GOT3 (cell line): Measurements from ENCODE around the gene ARL16.
"Not testable (repeated sequence)": the region's sequence is repeated elsewhere in the genome, so short reads cannot be mapped to it uniquely, and the experiment has no call there.

Experiments used
- DNase-seq: peaks from one replicate; lab custom pipeline; 2025; ENCODE audit warnings: mixed read lengths; lab: John Stamatoyannopoulos, UW

ARL16 gene

DNA sequence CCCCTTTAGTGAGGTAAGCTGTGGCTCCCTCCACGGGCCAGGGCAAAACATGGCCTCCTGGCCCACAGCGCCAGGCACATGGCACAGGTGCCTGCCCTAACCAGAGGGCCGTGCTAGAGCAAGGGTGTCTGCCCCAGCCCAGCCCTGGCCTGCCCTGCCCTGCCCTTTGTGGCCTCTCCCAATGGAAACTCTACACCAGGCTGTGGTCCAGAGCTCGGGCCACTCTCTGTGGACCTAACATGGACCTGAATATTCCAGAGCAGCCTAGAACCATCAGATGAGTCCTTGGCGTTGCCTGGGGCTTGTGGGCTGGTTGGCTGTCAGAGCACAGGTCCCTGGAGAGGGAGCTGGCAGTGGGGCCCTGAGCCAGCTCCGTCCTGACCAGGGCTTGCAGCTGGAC is 11.6 kb upstream of the ARL16 start:
- no peak for DNase-seq

DNA sequence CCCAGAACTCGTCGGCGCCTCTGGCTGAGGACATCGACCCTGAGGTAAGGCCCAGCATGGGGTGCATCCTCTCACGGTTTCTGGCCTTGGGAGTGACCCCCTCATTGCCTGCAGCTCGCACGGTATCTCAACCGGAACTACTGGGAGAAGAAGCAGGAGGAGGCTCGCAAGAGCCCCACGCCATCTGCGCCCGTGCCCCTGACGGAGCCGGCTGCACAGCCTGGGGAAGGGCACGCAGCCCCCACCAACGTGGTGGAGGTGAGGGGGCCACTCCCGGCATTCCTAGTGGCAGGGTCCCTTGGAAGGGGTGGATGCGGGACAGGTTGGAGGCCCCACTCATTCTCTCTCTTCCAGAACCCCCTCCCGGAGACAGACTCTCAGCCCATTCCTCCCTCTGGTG is 11.2 kb upstream of the ARL16 start:
- DNase-seq, result no peak

DNA sequence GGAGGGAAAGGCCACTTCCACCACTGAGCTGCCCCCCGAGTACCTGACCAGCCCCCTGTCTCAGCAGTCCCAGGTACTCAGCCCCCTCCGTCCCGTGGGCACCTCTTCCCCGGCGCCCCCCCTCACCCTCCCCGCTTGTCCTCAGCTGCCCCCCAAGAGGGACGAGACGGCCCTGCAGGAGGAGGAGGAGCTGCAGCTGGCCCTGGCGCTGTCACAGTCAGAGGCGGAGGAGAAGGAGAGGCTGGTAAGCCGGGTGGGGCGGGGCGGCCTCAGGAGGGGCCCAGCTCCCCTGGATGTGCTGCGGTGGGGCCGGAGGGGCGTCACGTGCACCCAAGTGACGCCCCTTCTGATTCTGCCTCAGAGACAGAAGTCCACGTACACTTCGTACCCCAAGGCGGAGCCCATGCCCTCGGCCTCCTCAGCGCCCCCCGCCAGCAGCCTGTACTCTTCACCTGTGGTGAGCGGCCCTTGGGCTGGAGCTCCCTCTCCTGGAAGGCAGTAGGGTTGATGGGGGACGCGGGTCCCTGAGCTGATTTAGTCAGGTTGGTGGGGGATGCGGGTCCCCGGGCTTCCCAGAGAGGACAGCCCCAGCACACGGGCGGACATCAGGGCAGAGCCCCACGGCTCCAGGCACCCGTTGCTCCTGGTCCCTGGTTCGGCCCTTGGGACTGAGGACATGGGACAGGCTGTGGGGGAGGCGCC is 10.1 kb upstream of the ARL16 start:
- DNase-seq, result no peak

DNA sequence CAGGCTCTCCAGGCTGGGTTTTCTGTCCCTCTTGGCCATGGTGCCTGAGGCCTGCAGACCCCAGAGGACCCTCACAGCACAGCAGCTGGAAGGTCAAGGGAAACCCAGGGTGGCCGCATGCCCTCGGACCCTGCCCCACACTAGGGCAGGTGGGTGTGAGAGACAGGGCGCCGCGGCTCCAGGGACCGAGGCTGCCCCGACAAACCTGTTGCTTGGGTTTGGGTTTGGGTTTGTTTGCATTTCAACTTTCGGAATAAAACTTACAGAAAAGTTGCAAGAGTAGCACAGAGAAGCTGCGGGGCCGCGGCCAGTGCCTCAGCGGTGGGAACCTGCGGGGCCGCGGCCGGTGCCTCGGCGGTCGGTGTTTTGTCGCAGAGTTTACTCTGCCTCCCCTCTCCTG is 8.0 kb upstream of the ARL16 start:
- DNase-seq, result no peak

DNA sequence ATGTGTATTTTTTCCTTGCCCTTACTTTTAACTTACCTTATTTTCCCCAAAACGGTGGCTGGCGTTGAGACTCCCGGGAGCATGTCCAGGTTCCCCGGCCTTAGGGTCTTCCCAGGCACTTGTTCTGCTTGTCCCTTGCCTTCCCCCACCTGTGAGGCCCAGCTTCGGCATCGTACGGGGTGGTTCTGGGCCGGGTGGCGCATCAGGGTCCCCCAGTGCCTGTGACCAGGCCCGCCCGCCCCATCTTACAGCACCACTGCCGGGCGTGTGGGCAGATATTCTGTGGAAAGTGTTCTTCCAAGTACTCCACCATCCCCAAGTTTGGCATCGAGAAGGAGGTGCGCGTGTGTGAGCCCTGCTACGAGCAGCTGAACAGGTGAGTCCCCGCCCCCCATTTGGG is 7.6 kb upstream of the ARL16 start:
- no peak for DNase-seq

DNA sequence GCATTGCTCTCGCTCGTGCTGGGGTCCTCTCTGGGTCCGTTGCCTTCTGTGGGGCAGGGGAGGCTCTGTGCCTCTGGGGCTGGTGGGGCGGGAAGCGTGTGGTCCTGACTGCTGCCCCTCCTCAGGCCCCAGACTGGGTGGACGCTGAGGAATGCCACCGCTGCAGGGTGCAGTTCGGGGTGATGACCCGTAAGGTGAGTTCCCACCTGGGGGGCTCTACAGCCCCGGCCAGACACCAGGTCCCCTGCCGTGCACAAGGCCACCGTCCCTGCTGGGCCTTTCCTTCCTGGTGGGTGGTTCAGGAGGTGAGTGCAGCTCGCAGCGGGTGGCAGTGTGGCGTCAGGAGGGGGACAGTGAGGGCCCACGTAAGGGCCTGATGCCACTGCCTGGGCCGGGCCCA is 7.0 kb upstream of the ARL16 start:
- DNase-seq, result no peak

DNA sequence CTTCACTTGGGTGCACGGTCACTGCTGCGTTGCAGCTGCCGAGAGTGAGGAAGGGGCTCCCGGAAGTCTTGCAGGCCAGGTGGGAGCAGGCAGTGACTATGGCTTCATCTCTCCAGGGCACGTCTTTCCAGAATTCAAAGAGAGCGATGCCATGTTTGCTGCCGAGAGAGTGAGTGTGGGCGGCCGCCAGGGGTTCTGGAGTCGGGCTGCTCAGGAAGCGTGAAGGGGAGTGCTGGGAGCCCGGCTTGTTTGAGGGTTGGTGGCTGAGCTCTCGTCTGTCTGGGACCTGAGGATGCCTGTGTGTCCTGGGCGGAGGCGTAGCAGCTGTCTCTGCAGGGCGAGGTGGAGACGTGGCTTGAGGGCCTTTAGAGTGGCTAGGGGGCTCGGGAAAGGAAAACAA is 6.5 kb upstream of the ARL16 start:
- no peak for DNase-seq

DNA sequence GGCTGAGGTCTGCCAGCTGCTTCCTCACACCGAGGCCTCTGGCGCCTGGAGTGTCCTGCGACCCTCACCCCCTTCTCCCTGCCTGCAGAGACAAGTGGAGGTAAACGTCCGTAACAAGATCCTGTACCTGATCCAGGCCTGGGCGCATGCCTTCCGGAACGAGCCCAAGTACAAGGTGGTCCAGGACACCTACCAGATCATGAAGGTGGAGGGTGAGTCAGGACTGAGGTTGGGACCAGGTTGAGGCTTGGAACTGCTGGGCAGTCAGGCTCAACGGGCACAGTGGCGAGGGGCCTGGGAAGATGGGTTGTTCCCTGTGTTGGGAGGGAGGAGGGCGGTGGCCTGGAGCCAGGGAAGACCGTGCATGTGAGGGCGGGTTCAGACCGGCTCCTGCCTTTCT is 5.0 kb upstream of the ARL16 start:
- no peak for DNase-seq

DNA sequence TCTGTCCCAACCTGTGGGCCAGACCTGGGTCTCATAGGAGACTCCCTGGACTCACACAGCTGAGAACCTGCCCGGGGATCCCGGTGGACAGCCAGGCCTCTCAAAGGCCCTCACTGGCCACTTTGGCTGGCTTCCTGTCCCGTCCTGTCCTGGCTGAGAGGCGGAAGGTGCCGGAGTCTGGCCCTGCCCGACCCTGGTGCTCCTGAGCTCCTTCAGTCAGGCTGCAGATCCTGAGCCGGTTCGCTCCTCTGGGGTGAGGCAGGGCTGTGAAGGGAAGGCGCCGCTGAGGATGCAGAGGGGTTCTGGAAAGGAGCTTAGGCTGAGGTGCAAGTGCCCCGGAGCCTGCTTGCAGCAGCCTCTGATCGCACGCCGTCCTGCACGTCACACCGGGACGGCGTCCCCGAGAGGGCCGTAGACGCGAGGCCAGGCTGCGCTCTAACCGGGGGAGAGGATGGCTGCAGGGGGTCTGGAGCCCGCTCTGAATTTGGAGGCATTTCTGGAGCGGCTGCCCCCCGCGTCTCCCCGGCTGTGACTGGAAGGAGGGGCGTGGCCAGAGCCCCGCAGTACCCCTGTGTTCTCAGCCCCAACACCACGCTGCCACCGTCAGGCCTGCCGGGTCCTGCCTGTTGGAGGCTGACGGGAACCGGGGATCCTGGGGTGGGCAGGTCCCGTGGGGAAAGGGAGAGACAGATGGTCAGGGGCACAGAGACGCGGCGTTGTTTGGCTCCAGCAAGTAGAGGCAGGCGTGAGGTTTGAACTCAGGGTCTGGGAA is 4.4 kb upstream of the ARL16 start:
- DNase-seq, result no peak

DNA sequence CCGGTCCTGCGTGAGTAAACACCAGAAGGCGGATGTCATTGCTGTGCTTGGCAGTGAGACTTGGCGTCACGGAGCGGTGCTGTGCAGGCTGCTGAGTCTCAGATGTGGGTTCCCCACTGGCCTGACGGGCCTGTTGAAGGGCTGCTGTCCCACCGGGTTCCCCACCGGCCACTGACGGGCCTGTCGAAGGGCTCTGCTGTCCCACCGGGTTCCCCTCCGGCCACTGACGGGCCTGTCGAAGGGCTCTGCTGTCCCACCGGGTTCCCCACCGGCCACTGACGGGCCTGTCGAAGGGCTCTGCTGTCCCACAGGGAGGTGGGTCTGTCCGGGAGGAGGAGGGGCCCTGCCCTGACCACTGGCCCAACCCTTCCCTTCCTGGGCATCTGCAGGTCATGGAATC is 3.0 kb upstream of the ARL16 start:
- DNase-seq, result no peak

DNA sequence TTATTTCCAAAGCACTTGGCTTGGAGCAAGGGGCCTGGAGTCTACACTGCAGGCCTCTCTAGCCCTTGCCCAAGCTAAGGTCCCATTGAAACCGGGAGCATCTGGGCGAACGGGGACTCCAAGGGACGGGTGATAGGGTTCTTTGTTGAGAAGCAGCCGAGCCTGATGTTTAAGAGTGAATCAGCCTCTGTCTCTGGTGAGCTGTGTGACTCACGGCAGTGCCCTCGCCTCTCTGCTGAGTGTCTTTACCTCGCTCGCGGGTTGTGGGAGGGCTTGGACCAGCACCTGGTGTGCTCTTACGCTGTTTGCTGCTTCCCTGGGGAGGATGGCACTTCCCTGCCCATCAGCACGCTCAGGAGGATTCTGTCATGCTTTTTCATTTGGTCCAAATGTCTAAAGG is 1.5 kb upstream of the ARL16 start:
- DNase-seq, result no peak

DNA sequence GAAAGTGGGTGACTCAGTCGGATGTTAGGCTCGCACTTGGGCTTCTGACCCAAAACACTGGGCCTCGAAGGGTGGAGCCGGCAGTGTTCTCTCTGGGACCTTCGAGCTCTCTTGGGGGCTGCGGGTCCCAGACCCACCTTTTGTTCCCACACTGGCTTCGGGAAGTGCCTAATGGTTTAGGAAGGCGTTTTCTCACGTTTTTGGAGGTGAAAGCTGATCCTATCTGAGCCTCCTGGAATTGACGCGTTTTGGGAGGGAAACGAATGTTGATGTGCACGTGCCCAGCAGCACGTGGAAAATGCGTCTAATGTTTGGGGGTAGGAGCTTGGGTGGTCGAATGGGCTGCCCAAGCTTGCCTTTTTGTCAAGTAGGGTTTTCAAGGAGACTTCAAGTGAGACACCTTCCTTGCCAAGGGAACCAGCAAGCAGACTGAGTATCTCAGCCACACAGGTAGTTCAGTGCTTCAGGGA is 880 bp upstream of the ARL16 start:
- DNase-seq, result no peak

DNA sequence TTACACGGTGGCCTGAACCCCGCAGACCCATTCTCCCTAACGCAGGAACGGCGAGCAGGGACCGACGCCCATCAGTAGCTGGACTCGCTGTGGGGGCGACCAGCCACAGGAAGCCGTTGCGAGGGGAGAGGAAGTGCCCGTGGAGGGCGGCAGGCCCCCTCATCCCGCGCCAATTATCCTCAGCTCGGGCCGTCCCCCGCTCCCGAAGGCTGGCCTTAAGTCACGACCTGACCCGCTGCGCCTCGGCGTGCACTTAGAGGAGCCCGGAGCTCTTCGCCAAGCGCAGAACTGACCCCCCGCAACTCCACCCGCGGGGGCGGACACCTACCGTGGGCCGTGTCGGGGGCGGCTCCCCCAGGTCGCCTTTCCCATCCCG is 401 bp downstream of the ARL16 start:
- no peak for DNase-seq

DNA sequence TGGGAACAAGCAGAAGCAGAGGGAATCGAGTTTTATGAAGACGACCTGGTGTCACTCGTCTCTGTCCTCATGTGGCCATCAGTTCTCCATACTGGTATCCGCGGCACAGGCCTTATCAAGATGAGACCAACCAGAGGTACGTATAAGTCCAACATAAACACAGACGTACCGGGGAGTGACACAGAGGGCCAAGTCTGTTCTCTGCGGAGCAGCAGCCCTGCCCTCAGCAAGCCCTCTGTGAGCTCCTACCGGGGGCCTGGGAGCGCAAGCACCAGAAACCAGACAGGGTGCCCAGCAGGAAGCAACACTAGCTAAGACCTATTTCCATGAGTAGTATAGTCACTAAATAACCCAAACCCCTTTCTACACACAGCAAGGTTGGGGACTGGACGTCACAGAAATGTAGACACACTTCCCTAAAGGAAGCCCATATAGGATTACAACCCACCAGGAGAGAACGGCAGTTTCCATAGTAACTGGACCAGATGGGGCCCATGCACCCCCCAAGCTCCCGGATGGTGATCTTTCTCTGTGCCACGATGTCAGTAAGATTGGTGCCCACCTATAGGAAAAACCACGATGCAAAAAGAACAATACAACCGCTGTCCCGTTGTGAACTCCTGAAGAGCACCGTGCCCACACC is 911 bp downstream of the ARL16 start:
- DNase-seq, result no peak

DNA sequence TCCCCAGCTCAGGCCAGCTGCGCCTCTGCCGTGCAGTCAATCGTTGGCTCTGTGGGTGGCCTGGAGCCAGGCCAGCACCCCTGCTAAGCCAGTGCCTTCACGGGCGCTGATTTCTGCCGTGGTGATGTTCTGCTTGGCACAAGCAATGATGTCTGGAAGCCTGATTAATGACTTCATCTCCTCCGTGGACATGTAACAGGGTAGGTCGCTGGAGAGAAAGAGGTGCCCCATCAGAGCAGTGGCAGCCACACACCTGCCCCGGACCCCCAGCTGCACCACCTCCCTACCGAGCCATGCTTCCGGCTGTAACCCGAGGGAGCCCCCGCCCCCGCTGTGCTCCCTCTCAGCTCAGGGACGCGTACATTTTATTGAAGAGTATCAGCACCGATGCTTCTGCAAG is 1.9 kb downstream of the ARL16 start:
- no peak for DNase-seq

DNA sequence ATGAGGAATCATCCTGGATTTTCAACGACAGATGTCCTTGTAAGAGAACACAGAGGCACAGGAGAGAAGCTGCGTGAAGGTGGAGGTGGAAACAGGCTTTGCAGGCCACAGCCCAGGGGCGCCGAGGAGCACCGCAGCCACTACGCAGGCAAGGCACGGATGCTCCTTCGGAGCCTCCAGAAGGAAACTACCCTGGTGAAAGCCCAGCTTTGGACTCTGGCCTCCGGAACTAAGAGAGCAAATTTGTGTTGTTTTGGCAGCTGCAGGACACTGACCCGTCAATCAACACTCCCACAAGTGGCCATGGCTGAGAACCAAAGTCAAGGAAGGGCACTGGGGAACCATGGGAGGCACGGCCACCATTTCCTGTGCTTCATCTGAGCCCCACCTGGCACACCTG is 3.4 kb downstream of the ARL16 start:
- DNase-seq, result no peak

DNA sequence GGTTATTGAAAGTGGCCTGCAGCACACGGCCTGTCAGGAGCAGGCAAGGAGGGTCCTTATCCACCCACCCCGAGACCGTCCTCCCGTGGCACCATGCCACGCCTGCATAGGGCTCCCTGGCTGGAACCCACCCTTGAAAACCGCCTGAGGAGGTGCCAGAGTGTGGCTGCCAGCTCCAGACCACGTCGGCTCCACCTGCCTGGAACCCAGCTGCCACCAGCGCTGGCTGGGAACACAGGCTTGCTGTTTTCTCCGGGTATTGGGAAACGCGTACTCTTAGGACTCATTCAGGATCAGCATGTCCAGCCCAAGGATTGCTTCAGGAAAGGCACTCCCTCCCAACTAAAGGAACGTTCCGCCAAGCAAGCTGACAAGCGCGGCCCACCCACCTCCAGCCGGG is 6.7 kb downstream of the ARL16 start:
- no peak for DNase-seq

DNA sequence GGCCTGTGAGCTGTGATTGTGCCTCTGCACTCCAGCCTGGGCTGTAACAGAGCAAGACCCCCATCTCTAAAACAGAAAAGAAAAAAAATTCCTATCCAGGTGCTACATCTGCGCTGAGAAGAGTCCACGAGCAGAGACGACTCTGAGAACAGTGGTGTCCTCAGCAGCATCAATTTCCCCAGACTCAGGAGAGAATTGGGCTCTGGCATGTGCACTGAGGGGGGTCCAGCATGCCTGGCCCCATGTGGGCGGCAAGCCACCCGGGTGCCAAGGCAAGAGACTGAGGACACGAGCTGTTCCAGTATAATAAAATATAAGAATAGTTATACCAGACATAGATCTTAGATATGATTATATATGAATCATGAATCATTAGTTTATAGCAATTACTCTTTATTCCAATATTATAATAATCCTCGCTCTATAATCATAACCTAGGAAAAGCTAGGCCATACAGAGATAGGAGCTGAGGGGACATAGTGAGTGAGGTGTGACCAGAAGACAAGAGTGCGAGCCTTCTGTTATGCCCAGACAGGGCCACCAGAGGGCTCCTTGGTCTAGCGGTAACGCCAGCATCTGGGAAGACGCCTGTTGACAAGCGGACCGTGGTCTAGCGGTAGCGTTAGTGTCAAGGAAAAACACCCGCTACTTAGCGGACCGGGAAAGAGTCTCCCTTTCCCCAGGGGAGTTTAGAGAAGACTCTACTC is 7.9 kb downstream of the ARL16 start:
- DNase-seq, result not testable (repeated sequence)

DNA sequence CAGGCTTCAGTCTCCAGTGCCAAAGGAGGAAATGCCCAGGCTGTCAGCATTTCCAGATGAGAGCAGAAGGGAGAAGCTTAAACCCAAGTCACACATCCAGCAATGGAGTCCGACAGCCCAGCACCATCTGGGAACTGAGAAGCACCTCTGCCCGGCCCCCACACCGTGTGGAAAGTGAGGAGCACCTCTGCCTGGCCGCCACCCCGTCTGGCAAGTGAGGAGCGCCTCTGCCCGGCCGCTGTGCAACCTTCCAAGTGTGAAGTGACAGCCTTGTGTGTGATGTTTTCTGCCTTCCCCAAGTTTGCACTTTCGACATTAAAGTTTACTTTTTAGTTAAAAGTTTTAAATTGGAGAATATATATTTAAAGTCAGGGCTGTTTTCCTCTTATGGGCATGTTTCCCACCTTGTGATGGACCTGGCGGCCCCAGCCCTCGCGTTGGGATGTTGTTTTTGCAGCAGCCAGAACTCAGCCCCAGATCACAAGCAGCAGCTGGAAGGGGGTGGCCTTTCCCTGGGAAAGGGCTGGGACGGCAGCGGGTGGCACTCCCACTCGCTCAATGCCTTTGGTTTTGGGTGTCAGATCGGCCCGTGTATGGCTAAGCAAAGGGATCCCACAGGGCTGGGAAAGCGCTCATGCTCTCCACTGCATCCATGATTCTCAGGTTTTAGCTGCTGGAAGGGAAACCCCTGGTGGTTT is 9.9 kb downstream of the ARL16 start:
- no peak for DNase-seq

DNA sequence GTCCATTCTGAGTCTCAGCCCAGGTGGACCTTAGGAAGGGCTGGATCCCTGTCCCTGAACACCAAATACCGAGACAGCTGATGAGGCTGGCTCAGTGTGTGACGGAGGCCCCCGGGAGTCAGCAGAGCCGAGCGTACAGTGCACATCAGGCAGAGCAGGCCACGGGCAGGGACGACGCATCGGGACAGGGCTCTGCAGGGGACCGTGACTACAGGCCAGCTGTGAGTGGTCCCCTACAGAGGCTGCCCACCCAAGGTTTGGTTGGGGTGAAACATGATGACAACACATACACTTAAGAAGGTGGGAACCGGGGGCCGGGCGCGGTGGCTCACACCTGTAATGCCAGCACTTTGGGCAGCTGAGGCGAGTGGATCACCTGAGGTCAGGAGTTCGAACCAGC is 10.6 kb downstream of the ARL16 start:
- no peak for DNase-seq

DNA sequence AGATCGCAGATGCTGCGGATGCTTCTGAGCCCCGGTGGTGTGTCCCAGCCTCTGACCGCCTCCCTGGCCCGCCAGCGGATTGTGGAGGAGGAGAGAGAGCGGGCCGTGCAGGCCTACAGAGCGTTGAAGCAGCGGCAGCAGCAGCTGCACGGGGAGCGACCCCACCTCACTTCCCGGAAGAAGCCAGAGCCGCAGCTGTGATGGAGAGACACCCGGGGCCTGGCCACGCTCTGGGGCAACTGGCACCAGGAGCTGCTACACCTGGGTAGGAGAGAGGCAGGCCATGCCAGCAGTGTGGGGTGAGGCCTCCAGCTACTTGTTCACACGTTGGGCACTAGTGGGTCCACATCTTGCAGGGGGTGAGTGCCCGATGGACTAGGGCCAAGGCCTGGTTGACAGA is 11.1 kb downstream of the ARL16 start:
- no peak for DNase-seq

DNA sequence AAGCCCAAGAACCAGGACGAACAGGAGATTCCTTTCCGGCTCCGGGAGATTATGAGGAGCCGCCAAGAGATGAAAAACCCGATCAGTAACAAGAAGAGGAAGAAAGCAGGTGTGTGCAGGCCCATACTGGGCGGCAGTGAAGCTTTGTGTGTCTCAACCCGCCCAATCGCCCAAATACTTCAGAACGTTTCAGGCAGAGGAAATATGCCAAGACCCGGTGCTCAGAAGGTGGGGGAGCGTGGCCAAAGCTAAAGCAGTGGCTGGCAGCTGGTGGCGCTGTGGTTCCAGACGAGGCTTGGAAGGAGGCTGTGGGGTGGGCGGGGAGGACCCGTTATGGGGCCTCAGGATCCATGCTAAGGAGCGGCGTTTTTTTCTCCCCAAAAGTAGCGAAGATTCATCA is 15.8 kb downstream of the ARL16 start:
- no peak for DNase-seq
